ENCODE results near the gene IFT20.

The IFT20 gene, protein sequence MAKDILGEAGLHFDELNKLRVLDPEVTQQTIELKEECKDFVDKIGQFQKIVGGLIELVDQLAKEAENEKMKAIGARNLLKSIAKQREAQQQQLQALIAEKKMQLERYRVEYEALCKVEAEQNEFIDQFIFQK

DNA sequence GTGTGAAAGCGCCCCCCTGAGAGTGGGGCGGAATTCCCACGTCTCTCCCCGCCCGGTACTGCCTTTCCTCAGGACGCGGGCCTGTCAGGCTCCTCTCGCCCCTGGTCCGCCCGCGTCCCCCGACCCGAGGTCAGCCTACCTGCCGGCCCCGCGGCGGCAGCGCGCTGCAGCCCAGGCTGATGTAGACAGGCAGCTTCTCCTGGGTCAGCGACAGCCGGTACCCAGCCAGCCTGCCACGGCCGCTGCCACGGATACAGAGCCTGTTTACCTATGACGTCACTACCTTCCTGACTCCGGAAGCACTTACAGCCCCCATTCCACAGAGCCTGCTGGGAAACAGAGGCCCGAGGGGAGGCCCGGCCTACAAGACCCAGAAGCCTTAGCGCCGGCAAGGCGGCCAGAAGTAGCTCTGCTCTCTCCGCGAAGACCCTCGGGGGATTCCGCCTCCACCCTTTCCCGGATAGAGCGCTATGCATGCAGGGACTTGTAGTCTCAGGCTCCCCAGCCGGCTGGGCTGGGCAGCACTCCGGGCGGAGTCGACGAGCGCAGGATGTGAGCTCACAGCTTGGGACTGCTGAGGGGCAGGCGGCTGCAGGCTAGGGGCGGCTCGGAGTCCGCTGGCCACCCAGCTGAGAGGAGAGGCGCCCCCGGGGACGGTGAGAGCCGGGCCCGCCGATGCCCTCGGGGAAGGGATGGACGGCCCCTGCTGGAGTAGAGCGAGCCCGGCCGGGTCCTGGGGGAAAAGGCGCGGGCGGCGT is at the start of gene IFT20, which contains the start of gene TNFAIP1:
Gene IFT20, minus strand, starts transcription at position 272 of the 758 bp plus-strand sequence. CDS start 3,487 bp downstream, outside the sequence.
Gene TNFAIP1, plus strand, starts transcription at position 561 of the 758 bp plus-strand sequence. CDS start 3,761 bp downstream, outside the sequence.
- peak; percentile 99 for DNase-seq (ENCODE audit: low spot score)

DNA sequence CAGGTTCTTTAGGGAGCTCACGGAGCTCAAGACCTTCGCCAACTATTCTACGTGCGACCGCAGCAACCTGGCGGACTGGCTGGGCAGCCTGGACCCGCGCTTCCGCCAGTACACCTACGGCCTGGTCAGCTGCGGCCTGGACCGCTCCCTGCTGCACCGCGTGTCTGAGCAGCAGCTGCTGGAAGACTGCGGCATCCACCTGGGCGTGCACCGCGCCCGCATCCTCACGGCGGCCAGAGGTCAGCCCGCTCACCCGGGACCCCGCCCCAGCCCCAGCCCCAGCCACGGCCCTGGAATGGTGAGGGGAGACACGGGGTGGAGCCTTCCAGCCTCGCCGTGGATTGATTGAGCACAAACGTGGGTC is 49.7 kb upstream of the IFT20 start:
- no peak for DNase-seq (ENCODE audit: low spot score)

DNA sequence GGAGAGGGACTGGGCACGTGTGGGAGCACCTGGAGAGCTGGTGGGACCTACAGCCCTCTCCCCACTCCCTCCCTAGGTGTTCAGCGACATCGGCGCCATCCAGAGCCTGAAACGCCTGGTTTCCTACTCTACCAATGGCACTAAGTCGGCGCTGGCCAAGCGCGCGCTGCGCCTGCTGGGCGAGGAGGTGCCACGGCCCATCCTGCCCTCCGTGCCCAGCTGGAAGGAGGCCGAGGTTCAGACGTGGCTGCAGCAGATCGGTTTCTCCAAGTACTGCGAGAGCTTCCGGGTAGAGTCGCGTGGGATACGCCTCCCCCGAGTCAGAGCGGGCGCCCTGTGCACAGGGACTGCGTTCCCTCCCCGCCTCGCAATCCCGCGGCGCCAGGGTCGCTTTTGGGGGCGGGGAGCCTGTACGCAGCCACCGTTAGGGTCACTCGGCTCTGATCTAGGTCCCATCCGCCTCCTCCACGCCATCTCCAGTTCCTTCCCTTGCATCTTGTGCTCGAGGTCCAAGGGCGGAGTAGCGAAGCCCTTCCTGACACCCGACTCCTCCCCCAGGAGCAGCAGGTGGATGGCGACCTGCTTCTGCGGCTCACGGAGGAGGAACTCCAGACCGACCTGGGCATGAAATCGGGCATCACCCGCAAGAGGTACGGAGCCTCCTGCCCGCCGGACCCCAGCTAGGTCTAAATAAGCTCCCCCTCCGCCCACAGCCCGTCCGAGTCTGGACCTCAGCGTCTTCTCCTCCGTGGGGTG is 49.2 kb upstream of the IFT20 start:
- DNase-seq (ENCODE audit: low spot score), result peak; percentile 15

DNA sequence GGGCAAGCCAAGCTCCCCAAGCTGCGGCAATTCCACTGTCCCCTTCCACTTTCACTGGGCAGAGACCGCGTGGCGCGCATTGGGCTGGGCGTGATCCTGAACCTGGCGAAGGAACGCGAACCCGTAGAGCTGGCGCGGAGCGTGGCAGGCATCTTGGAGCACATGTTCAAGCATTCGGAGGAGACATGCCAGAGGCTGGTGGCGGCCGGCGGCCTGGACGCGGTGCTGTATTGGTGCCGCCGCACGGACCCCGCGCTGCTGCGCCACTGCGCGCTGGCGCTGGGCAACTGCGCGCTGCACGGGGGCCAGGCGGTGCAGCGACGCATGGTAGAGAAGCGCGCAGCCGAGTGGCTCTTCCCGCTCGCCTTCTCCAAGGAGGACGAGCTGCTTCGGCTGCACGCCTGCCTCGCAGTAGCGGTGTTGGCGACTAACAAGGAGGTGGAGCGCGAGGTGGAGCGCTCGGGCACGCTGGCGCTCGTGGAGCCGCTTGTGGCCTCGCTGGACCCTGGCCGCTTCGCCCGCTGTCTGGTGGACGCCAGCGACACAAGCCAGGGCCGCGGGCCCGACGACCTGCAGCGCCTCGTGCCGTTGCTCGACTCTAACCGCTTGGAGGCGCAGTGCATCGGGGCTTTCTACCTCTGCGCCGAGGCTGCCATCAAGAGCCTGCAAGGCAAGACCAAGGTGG is 46.0 kb upstream of the IFT20 start:
- DNase-seq (ENCODE audit: low spot score), result no peak

DNA sequence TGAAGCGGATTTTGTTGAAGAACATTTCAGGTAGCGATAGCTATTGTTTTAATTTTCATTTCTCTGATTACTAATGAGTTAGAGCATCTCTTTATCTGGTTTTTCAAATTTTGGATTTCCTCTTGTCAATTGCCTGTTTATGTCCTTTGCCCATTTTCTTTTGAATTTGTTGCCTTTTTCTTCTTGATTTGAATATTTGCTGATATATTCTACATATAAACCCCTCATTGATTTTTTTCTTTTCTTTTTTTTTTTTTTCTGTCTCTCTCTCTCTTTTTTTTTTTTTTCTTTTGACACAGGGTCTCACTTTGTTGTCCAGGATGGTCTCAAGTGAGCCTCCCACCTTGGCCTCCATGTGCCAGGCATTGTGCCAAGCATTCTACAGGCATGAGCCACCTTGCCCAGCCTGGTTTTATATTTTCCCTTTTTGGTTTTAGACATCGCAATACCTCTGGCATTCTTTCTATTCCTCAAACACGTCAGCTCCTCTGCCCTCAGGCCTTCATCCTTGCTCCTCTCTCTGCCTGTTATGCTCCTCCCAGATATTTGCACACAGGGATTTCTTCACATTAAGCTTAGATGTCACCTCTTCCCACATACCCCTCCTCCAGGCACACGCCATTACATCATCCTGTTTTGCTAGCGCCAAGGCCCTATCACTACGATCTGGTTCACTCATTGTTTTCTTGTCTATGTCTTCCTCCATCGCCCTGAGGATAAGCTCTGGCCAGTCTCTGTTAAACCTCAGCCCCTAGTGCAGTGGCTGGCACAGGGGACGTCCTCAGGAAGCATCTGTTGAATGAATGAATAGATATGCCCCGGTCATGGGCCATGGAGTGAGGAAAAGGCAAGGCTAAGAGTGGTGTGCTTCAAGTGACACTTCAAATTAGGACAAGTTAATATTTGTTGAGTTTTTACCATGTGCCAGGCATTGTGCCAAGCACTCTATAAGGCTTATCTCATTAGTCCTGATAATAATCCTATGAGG is 44.8 kb upstream of the IFT20 start:
- DNase-seq (ENCODE audit: low spot score), result no peak

DNA sequence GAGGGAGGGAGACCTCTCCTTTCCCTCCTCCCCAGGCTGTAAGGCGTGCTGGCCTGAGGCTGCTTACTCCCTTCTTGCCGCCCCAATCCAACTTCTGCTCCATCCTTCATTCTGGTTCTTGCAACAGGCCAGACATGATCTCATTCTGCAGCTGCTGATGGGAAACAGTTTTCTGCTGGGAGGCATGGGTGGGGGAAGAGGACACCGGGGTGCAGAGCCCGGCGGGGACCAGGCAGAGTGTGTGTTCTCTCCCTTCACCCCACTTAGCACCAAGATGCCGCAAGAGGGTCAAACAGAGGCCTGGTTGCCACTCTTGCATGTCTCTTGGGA is 37.6 kb upstream of the IFT20 start:
- DNase-seq (ENCODE audit: low spot score), result no peak

DNA sequence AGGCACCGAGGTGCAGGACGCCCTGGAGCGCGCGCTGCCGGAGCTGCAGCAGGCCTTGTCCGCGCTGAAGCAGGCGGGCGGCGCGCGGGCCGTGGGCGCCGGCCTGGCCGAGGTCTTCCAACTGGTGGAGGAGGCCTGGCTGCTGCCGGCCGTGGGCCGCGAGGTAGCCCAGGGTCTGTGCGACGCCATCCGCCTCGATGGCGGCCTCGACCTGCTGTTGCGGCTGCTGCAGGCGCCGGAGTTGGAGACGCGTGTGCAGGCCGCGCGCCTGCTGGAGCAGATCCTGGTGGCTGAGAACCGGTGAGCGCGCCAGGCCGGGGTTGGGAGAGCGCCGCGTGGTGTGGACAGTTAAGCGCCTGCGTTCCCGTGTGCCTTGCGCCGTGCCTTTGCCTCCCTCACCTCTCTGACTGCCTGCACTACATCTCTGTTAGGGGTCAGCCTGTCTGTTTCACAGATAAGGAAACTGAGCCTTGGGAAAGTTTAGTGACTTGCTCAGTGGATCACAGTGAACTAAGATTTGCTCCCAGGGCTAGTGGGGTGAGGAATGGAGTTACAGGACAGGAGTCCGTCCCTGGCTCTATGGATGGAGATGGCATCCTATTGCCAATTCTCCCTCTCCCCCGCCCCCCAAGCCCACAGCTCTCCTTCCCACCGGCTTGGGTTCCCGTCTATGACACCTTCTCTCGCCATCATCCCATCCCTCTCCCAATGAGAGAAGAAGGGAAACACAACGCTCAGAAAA is 37.1 kb upstream of the IFT20 start:
- DNase-seq (ENCODE audit: low spot score), result no peak

DNA sequence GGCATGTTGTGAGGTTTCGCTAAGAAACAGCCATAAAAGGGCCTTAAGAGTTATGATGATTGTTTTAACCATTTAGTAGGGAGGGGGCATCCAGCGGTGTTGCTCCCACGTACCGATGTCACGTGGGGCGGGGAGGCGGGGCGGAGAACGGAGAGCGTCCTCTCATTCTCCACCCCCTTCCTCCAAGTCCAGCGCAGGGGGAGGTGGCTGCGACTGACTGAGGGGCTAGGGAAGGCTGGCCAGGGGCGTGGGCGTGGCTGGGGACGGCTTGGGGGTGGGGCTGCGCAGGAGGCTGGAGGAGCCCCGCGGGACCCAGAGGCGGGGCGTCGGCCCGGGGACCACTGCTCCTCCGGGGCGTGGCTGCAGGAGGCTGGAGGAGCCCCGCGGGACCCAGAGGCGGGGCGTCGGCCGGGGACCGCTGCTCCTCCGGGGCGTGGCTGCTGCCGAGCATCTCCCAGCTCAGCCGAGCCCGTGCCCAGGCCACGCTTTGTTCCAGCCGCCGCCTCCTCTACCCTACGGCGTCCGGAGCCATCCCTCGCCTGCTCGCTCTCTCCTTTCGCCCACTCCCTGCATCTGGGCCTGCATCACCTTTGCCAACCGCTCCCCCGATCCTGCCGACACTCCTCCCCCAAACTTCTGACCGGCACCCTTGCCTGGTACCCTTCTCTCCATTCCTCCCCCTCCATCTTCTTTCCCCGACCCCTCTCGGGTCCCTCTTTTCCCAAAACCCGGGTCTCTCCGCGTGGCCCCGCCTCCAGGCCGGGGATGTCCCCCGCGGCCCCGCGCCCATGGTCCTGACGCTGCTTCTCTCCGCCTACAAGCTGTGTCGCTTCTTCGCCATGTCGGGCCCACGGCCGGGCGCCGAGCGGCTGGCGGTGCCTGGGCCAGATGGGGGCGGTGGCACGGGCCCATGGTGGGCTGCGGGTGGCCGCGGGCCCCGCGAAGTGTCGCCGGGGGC is 36.3 kb upstream of the IFT20 start, which contains the start of gene SARM1:
Gene SARM1, plus strand, starts transcription at position 450 of the 958 bp plus-strand sequence. Its CDS starts 339 bp downstream, at position 789.
- no peak for DNase-seq (ENCODE audit: low spot score)

DNA sequence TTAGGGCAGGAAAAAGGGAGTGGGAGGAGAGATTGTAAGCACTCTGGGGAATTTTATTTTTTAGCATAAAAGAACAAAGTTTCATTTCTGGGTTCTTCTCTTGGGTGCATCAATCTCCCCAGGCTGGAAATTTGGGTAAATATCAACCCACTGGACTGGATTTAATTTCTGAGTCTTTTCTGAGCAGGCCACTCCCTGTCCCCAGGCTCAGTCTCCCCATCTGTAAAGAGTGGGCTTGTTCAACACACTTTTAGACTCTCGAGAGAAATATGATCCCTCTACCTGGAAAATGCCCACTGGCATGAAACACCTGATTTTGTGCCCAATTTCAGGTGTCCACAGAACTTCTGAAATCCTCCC is 35.5 kb upstream of the IFT20 start:
- no peak for DNase-seq (ENCODE audit: low spot score)

DNA sequence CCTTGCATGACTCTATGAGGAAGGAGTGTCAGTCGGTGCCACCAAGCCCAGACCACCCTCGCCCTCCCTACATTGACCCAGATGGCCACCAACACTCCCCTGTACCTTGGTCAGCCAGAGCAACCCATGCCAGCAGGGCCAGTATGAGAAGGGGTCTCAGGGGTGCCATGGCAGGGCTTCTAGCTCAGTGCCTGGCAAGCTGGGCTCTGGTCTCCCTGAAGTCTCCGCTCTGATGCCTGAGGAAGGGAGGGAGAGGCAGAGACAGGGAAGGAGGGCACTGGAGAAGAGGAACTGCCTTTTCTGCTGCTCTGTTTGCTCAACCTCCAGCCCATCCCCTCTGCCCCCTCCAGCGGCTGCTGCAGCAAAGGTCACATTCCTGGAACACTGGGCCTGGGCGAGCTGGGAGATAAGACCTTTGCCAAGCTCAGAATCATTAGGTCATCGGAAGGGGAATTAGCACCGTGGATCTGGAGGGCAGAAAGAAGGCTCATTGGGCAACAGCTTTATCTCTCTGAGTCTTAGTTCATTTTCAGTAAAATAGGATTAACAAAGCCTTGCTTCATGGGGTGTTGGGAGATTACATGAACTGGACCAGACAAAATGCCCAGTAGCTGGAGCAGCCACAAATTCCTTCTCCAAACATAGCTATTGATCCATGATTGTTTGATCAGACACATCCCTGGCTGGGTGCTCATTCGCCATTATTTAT is 34.9 kb upstream of the IFT20 start, which contains the start of gene VTN:
Gene VTN, minus strand, starts transcription at position 273 of the 709 bp plus-strand sequence. Its CDS starts 104 bp downstream, at position 169.
- no peak for DNase-seq (ENCODE audit: low spot score)

DNA sequence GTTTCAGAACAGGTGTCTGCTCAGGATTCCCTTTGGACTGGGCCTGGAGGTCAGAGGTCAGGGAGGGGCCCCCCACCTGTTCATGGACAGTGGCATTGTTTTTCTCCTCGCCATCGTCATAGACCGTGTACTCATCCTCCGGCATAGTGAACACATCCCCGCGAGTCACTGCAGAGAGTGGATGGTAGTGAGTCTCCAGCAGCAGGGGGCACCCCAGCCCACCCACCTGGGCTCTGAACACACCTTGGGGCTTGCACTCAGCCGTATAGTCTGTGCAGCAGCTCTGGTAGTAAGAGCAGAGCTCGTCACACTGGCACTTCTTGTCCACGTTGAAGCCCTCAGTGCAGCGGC is 34.4 kb upstream of the IFT20 start:
- no peak for DNase-seq (ENCODE audit: low spot score)

DNA sequence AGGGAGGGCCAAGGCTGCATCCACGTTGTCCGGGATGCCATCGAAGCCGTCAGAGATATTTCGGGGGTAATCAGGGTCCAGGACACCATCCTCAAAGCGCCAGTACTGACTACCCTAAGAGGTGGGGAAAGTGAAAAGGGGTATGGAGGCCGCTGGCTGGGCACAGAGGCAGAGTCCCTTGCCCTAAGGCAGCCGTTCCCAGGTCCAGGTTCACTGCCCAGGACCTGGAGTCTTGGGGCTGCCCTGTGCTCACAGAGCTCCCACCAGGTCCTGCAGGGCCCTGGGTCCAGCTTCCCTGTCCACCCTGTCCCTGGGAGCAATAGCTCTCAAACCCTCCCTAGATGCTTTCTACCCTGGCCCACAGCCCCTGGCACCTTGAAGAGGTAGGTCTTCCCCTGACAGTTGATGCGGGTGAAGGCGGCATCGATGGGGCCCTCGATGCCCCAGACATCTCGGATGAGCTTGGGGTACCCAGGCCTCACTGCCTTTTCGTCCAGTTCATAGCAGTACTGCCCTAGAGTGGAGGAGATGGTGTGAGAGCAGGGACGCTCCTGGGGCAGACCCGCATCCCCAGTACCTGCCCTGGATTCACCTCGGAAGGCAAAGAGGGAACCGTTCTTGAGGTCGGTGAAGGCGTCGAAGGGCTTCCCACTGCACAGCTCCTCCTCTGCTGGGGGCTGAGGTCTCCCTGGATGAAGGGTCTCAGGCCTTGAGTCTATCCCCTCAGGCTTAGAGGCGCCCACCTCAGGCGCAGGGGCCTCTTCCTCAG is 33.8 kb upstream of the IFT20 start:
- DNase-seq (ENCODE audit: low spot score), result no peak

DNA sequence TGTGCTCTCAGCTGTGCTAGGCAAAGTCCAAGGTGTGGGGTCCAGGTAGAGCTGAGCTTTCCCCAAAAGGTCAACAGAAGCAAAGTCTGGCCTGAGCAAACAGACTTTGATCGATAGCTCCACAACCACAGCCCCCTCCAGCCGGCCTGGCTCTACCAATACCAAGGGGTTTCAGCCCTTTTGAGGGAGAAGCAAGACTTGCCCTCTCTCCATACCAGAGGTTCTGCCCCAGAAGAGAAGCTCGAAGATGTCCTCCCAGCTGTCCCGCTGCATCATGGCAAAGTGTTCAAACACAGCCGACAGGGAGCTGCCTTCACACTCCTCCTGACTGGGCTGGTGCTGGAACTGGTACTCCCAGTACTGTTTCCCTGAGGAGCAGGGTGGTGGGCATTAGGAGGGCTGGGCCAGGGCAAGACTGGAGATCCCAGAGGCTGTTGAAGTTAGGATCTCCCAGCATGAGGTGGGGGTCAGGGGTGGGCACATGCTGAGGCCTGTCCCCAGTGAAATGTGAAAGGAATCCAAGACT is 33.1 kb upstream of the IFT20 start:
- no peak for DNase-seq (ENCODE audit: low spot score)

DNA sequence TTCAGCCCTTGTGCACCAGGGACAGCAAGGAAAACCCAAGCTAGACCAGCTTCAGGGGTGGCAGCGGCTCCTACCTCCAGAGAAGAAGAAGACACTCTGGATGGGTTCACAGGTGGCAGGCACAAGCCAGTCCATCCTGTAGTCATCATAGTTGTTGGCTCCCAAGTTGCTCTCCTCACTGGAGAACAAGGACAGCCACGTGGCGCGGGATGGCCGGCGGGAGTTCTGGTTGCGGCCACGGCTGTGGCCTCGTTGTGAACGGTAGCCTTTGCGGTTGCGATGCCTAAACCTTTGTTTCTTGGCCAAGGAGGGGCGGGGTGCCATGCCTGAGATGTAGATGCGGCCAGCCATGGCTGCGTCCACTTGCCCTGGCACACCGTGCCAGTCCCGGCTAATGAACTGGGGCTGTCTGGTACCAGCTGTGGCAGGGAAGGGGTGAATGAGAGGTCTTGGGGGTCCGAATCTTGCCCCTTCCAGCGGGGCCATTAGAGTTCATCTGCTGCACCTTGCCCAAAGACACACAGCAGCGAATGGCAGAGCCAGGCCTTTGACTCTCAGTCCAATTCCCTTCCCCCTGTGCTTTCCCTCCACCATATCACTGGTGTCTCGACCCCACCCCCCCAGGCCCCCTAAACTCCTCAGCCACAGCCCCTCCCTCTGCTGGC is 32.5 kb upstream of the IFT20 start:
- DNase-seq (ENCODE audit: low spot score), result no peak

DNA sequence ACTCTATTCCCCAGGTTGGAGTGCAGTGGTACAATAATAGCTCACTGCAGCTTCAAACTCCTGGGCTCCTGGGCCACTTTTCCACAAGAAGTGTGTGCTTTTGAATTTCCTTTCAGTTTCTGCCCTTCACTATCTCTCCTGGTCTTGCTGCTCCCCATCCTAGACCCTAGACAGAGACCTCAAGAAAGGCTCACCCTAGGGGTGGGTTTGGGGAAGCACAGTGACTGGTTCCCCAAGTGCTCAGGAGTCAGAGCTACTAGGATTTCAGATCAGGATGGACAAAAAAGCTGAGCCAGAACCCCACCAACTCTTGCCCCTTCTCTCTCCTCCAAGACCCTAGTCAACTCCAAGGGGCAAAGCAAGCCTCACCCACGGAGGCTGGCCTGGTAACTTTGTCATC is 31.3 kb upstream of the IFT20 start:
- DNase-seq (ENCODE audit: low spot score), result no peak

DNA sequence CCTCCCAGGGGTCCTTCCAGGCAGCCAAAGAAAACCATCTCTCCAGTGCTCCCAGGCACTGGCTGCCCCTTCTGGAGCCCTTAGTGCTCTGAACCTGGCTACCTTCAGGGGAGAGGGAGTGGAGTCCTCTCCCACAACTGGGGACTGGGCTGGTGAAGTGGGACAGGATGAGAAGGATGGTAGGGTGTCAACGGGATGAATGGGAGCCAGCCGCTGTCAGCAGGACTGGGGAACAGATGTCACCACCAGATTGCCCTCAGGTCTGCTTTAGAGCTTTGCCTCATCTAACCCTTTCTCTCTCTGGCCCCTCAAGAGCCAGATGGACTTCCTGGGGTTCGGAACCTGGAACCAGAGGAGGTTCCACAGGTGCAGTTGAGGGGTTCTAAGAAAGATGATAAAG is 30.2 kb upstream of the IFT20 start:
- DNase-seq (ENCODE audit: low spot score), result no peak

DNA sequence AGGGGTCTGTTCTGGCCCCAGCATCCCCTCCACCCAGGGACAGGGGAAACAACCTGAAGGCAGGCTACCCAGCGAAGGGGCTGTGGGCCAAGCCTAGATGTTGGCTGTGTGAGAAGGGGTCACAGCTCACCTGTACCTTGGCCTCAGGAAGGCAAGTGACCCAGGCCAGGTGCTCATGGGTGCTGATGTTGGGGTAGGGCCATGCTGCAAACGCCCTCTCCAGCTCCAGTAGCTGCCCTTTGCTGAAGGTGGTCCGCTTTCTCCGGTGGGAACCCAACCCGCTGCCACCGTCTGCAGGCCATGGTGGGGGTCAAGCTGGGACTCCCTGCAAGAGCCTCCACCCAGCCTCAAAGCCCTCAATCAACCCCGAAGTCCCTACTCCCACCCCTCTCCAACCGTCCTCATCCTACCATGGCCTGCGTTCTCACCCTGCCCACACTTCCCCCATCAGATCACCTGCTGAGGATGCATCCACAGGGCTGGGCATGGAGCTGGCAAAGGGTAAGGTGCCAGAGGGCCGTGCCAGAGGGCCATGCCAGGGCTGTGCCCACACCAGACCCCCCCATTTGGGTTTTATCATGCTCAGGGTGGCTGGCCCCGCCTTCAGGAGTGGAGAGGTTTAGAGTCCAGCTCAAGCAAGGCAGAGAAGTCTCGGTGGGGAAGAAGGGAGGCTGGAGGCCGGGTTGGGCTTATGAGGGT is 29.5 kb upstream of the IFT20 start, which contains the start of gene SEBOX:
Gene SEBOX, minus strand, starts transcription at position 535 of the 699 bp plus-strand sequence. Its CDS starts 48 bp downstream, at position 487.
- DNase-seq (ENCODE audit: low spot score), result no peak

All from hematopoietic multipotent progenitor cell treated with erythropoietin and hydrocortisone succinate and interleukin-3 and kit ligand, for 15 days (in vitro differentiated cells).